SK-N-DZ (cell line): ENCODE results near the gene PCDHGA12.
"Not testable (repeated sequence)": the region's sequence is repeated elsewhere in the genome, so short reads cannot be mapped to it uniquely, and the experiment has no call there.

Source experiments
- DNase-seq: peaks from one replicate; pipeline ENCODE4 v3.0.0-alpha.2; 2015; ENCODE audit warnings: low spot score

The PCDHGA12 gene

DNA sequence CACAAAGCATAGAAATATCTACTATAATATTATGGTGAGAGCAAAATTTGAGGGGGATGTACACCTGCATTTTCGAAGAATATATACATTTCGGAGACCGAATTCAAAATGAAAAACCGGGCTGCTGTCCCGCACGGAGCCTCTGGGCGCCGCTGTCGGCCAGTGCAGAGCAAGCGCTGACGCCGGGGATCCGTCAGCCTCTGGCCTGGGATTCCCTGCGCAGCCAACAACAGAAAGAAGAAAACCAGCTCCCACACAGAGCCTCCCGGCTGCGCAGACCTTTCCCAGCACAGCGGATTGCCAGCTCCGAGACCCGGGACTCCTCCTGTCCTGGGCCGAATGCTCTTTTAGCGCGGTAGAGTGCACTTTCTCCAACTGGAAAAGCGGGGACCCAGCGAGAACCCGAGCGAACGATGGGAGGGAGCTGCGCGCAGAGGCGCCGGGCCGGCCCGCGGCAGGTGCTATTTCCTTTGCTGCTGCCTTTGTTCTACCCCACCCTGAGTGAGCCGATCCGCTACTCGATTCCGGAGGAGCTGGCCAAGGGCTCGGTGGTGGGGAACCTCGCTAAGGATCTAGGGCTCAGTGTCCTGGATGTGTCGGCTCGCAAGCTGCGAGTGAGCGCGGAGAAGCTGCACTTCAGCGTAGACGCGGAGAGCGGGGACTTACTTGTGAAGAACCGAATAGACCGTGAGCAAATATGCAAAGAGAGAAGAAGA lies 22.4 kb upstream of the PCDHGA12 start, which contains the start of gene PCDHGB6:
Gene PCDHGB6 (plus strand): TSS at position 232 of the 716 bp plus-strand sequence. CDS start 182 bp downstream, at position 414.
- DNase-seq: peak; percentile 73

DNA sequence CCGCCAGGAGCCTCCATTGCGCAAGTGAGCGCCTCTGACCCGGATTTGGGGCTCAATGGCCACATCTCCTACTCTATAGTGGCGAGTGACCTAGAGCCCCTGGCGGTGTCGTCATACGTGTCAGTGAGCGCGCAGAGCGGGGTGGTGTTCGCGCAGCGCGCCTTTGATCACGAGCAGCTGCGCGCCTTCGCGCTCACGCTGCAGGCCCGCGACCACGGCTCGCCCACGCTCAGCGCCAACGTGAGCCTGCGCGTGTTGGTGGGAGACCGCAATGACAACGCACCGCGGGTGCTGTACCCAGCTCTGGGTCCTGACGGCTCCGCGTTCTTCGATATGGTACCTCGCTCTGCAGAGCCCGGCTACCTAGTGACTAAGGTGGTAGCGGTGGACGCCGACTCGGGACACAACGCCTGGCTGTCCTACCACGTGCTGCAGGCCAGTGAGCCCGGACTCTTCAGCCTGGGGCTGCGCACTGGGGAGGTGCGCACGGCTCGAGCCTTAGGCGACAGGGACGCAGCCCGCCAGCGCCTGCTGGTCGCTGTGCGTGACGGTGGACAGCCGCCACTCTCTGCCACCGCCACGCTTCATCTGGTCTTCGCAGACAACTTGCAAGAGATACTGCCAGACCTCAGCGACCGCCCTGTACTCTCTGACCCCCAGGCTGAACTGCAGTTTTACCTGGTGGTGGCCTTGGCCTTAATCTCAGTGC lies 20.6 kb upstream of the PCDHGA12 start:
- DNase-seq: no peak

DNA sequence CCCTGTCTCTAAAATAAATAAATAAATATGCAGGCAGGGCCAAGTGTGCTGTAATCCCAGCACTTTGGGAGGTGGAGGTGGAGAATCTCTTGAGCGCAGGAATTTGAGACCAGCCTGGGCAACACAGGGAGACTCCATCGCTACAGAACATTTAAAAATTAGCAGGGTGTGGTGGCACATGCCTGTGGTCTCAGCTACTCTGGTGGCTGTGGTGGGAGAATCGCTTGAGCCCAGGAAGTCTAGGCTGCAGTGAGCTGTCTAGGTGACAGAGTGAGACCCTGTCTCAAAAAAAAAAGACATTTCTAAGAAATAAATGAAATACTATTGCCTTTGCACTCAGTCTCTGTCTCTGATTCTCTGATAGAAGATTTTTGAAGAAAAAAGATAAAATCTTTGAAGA lies 18.7 kb upstream of the PCDHGA12 start:
- DNase-seq: no peak

DNA sequence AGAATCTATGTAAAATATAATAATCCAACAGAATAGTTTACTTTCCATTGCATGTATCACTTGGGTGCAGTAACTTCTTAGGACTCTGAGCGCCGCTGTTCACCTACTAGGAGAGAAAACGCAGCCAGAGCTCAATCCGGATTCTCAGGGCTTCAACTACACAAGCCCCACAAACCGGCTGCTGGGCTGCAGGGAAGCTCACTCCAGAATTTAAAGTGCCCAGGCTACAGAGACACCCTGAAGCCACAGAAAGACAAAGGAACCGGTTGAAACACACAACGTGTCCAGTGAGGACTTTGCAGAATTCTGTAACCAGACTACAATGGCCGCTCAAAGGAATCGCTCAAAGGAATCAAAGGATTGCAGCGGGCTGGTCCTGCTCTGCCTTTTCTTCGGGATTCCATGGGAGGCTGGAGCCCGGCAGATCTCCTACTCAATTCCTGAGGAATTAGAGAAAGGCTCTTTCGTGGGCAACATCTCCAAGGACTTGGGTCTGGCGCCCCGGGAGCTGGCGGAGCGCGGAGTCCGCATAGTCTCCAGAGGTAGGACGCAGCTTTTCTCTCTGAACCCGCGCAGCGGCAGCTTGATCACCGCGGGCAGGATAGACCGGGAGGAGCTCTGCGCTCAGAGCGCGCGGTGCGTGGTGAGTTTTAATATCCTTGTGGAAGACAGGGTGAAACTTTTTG lies 17.3 kb upstream of the PCDHGA12 start, which contains the start of gene PCDHGA10:
Gene PCDHGA10 (plus strand): TSS at position 134 of the 686 bp plus-strand sequence. CDS start 189 bp downstream, at position 323.
- DNase-seq: no peak

DNA sequence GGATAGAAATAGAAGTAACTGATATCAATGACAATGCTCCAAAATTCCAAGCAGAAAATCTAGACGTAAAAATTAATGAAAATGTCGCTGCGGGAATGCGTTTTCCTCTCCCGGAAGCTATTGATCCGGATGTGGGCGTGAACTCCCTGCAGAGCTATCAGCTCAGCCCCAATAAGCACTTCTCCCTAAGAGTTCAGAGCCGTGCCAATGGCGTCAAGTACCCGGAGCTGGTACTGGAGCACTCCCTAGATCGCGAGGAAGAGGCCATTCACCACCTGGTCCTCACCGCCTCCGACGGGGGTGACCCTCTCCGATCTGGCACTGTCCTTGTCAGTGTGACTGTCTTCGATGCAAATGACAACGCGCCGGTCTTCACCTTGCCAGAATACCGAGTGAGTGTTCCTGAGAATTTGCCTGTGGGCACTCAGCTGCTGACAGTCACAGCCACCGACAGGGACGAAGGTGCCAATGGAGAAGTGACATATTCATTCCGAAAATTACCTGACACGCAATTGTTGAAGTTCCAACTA lies 16.7 kb upstream of the PCDHGA12 start:
- DNase-seq: no peak

DNA sequence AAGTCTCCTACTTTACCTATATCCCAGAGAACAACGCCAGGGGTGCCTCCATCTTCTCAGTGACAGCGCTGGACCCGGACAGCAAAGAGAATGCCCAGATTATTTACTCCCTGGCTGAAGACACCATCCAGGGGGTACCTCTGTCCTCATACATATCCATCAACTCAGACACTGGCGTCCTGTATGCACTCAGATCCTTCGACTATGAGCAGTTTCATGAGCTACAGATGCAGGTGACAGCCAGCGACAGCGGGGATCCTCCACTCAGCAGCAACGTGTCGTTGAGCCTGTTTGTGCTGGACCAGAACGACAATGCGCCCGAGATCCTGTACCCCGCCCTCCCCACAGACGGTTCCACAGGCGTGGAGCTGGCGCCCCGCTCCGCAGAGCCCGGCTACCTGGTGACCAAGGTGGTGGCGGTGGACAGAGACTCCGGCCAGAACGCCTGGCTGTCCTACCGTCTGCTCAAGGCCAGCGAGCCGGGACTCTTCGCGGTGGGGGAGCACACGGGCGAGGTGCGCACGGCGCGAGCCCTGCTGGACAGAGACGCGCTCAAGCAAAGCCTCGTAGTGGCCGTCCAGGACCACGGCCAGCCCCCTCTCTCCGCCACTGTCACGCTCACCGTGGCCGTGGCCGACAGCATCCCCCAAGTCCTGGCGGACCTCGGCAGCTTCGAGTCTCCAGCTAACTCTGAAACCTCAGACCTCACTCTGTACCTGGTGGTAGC lies 15.6 kb upstream of the PCDHGA12 start:
- DNase-seq: not testable (repeated sequence)

DNA sequence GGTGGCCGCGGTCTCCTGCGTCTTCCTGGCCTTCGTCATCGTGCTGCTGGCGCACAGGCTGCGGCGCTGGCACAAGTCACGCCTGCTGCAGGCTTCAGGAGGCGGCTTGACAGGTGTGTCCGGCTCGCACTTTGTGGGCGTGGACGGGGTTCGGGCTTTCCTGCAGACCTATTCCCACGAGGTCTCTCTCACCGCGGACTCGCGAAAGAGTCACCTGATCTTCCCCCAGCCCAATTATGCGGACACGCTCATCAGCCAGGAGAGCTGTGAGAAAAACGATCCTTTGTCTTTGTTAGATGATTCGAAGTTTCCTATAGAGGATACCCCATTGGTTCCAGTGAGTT lies 15.1 kb upstream of the PCDHGA12 start:
- DNase-seq: not testable (repeated sequence)

DNA sequence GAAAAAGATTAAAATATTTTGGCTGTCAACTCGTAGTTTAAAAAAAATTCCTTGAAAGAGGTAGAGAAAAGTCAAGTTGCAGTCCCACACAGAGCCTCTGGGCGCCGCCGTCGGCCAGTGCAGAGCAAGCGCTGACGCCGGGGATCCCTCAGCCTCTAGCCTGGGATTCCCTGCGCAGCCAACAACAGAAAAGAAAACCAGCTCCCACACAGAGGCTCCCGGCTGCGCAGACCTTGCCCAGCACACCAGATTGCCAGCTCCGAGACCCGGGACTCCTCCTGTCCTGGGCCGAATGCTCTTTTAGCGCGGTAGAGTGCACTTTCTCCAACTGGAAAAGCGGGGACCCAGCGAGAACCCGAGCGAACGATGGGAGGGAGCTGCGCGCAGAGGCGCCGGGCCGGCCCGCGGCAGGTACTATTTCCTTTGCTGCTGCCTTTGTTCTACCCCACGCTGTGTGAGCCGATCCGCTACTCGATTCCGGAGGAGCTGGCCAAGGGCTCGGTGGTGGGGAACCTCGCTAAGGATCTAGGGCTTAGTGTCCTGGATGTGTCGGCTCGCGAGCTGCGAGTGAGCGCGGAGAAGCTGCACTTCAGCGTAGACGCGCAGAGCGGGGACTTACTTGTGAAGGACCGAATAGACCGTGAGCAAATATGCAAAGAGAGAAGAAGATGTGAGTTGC lies 12.7 kb upstream of the PCDHGA12 start, which contains the start of gene PCDHGB7:
Gene PCDHGB7 (plus strand): TSS at position 184 of the 679 bp plus-strand sequence. CDS start 183 bp downstream, at position 367.
- peak; percentile 29 for DNase-seq

DNA sequence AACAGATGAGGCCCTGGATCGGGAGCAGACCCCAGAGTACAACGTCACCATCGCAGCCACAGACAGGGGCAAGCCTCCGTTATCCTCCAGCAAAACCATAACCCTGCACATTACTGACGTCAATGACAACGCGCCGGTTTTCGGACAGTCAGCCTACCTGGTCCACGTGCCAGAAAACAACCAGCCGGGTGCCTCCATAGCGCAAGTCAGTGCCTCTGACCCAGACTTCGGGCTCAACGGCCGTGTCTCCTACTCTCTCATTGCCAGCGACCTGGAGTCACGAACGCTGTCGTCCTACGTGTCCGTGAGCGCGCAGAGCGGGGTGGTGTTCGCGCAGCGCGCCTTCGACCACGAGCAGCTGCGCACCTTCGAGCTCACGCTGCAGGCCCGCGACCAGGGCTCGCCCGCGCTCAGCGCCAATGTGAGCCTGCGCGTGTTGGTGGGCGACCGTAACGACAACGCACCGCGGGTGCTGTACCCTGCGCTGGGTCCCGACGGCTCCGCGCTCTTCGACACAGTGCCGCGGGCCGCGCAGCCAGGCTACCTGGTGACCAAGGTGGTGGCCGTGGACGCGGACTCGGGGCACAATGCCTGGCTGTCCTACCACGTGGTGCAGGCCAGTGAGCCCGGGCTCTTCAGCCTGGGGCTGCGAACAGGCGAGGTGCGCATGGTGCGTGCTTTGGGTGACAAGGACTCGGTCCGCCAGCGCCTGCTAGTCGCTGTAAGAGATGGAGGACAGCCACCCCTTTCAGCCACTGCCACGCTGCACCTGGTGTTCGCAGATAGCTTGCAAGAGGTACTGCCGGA lies 11.0 kb upstream of the PCDHGA12 start:
- no peak for DNase-seq

DNA sequence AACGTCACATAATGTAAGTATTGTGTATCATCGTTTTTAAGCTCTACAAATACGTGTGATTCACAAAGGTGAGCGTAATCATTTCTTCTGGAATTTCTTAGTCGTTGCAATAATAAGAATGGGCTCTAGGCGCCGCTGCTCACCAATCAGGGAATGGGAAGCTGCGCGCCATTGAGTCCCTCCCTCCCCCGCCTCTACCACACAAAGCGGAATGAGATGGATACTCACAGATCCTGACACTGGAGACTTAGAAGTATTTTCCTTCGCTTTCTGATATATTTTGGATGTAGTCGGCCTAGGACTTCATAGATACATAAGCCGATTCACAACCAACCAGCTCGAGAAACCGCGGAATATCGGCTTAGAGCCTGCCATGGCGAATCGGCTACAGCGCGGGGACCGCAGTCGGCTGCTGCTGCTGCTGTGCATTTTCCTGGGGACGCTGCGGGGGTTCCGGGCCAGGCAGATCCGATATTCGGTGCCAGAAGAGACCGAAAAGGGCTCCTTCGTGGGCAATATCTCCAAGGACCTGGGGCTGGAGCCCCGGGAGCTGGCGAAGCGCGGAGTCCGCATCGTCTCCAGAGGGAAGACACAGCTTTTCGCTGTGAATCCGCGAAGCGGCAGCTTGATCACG lies 9.3 kb upstream of the PCDHGA12 start, which contains the start of gene PCDHGA11:
Gene PCDHGA11 (plus strand): TSS at position 197 of the 634 bp plus-strand sequence. CDS start 177 bp downstream, at position 374.
- DNase-seq: no peak

DNA sequence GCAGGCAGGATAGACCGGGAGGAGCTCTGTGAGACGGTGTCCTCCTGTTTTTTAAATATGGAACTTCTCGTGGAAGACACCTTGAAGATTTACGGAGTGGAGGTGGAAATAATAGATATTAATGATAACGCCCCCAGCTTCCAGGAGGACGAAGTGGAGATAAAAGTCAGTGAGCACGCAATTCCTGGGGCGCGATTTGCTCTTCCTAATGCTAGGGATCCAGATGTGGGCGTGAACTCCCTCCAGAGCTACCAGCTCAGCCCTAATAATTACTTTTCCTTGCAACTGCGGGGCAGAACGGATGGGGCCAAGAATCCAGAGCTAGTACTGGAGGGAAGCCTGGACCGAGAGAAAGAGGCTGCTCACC lies 8.8 kb upstream of the PCDHGA12 start:
- DNase-seq: no peak

DNA sequence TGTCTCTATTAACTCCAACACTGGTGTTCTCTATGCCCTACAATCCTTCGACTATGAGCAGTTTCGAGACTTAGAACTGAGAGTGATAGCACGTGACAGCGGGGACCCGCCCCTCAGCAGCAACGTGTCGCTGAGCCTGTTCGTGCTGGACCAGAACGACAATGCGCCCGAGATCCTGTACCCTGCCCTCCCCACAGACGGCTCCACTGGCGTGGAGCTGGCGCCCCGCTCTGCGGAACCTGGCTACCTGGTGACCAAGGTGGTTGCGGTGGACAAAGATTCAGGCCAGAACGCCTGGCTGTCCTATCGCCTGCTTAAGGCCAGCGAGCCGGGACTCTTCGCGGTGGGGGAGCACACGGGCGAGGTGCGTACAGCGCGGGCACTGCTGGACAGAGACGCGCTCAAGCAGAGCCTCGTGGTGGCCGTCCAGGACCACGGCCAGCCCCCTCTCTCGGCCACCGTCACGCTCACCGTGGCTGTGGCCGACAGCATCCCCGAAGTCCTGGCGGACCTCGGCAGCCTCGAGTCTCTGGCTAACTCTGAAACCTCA lies 7.5 kb upstream of the PCDHGA12 start:
- no peak for DNase-seq

DNA sequence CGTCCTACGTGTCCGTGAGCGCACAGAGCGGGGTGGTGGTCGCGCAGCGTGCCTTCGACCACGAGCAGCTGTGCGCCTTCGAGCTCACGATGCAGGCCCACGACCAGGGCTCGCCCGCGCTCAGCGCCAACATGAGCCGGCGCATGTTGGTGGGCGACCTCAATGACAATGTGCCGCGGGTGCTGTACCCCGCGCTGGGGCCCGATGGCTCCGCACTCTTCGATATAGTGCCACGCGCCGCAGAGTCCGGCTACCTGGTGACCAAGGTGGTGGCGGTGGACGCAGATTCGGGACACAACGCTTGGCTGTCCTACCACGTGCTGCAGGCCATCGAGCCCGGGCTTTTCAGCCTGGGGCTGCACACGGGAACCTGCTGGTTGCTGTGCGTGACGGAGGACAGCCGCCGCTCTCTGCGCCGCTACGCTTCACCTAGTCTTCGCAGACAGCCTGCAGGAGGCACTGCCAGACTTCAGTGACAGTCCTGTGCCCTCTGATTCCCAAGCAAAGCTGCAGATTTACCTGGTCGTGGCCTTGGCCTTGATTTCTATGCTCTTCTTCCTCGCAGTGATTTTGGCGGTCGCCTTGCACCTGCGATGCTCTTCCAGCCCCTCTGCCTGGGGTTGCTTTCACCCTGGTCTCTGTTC lies 2.4 kb upstream of the PCDHGA12 start:
- DNase-seq: no peak

DNA sequence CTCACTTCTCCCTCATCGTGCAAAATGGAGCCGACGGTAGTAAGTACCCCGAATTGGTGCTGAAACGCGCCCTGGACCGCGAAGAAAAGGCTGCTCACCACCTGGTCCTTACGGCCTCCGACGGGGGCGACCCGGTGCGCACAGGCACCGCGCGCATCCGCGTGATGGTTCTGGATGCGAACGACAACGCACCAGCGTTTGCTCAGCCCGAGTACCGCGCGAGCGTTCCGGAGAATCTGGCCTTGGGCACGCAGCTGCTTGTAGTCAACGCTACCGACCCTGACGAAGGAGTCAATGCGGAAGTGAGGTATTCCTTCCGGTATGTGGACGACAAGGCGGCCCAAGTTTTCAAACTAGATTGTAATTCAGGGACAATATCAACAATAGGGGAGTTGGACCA lies 979 bp downstream of the PCDHGA12 start:
- DNase-seq: no peak

DNA sequence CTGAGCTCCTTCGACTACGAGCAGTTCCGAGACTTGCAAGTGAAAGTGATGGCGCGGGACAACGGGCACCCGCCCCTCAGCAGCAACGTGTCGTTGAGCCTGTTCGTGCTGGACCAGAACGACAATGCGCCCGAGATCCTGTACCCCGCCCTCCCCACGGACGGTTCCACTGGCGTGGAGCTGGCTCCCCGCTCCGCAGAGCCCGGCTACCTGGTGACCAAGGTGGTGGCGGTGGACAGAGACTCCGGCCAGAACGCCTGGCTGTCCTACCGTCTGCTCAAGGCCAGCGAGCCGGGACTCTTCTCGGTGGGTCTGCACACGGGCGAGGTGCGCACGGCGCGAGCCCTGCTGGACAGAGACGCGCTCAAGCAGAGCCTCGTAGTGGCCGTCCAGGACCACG lies 2.0 kb downstream of the PCDHGA12 start:
- DNase-seq: not testable (repeated sequence)

DNA sequence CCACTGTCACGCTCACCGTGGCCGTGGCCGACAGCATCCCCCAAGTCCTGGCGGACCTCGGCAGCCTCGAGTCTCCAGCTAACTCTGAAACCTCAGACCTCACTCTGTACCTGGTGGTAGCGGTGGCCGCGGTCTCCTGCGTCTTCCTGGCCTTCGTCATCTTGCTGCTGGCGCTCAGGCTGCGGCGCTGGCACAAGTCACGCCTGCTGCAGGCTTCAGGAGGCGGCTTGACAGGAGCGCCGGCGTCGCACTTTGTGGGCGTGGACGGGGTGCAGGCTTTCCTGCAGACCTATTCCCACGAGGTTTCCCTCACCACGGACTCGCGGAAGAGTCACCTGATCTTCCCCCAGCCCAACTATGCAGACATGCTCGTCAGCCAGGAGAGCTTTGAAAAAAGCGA lies 2.4 kb downstream of the PCDHGA12 start:
- not testable (repeated sequence) for DNase-seq

DNA sequence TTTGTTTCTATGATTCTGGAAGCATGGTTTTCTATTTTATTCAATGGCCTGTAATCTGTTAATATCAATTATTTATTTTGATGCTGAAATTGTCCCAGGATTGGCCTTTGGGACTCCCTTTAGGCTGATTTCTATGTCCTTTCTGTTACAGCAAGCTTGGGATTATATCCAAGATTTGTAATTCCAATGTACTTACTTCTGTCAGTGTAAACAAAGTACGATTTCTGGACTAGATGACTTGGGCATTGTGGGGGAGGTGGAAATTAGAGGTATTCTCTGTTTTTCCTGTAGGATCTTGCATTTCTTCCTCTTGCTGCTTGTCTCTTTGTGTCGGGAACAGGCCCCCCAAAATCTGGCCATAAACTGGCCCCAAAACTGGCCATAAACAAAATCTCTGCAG lies 3.7 kb downstream of the PCDHGA12 start:
- DNase-seq: no peak

DNA sequence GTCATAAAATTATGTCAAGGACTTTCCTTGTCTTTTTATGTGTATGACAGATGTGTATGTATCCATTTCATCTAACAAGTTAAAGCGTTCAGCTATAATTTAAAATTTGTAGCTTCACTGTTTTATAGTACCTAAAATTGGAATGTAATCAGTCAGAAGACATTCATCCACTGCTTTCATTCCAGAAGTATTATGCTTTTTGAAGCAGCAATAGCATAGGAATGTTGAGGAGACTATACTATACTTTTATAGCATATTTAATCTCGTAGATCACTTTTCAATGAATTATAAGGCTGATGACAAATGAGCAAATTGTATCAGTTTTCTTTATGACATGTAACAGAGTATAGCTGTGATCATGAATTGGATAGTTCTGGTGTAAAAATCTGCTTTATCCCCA lies 6.9 kb downstream of the PCDHGA12 start:
- no peak for DNase-seq
